B cell (primary cell): Measurements from ENCODE around the gene SHD. TPM values are rescaled to one million over a fixed set of nuclear protein-coding genes. Genes with fewer than 3 reads are reported as not detected.

Experiments used
- ATAC-seq: fragments of 200-7000 bp; cut with Tn5 transposase; one replicate; pipeline ENCODE4 v1.10.0; 2021; ENCODE audit warnings: low read depth, mild to moderate bottlenecking, moderate number of reproducible peaks, moderate library complexity
- CTCF ChIA-PET: fragments of 350-600 bp; sonication (Branson Sonifier 250); formaldehyde crosslinking; loops from one replicate; lab custom pipeline; 2021; ENCODE audit warnings: antibody characterized with exemption, inconsistent platforms; lab: Charles Lee
- POLR2A ChIA-PET: fragments of 350-600 bp; sonication (Branson Sonifier 250); formaldehyde crosslinking; loops from one replicate; lab custom pipeline; 2021; ENCODE audit warnings: antibody characterized with exemption; lab: Charles Lee
- DNase-seq: peaks from one replicate; pipeline ENCODE4 v3.0.0; 2013
- H2AFZ ChIP-seq: 2 replicates; pipeline ENCODE4 v1.6.1; 2012; ENCODE audit warnings: mild to moderate bottlenecking, low read depth, low read length; ENCODE audit not compliant: insufficient read depth, poor library complexity, severe bottlenecking
- H3K27ac ChIP-seq, 2 donors: 1 replicate in 1 of 2; 2 replicates in 1 of 2; pipeline ENCODE4 v1.5.1; 2012 to 2013; ENCODE audit warnings: low read length in 2 of 2, mild to moderate bottlenecking in 2 of 2, moderate library complexity in 1 of 2
- H3K27me3 ChIP-seq, 4 experiments: fragments of 200-600 bp in 1 of 4; sonication (generic) in 1 of 4; replicated peaks in 1 of 4; 1 replicate in 2 of 4; 2 replicates in 2 of 4; pipeline versions ENCODE4 v1.6.1 to v1.7.0; 2013 to 2016; ENCODE audit warnings: low read length in 3 of 4, mild to moderate bottlenecking in 2 of 4, mixed read lengths in 1 of 4, moderate library complexity in 1 of 4; ENCODE audit not compliant: insufficient read depth in 4 of 4, control insufficient read depth in 3 of 4; ENCODE audit errors: control extremely low read depth in 1 of 4
- H3K36me3 ChIP-seq, 2 experiments: replicated peaks in 1 of 2; 1 replicate in 1 of 2; 2 replicates in 1 of 2; pipeline versions ENCODE4 v1.6.1 to v1.7.1; 2013; ENCODE audit warnings: low read length in 1 of 2; ENCODE audit not compliant: insufficient read depth in 2 of 2, control insufficient read depth in 1 of 2; ENCODE audit errors: control extremely low read depth in 1 of 2, extremely low read depth in 1 of 2
- H3K4me1 ChIP-seq, 2 donors: fragments of 200-600 bp in 1 of 2; sonication (generic) in 1 of 2; 1 replicate in 1 of 2; 2 replicates in 1 of 2; pipeline versions ENCODE4 v1.5.1 to v1.6.1; 2013 to 2017; ENCODE audit warnings: low read length in 2 of 2; ENCODE audit not compliant: control insufficient read depth in 2 of 2, insufficient read depth in 2 of 2
- H3K4me2 ChIP-seq: replicated peaks from 2 replicates; pipeline ENCODE3; 2012; ENCODE audit warnings: mild to moderate bottlenecking, low read depth, low read length; ENCODE audit not compliant: poor library complexity, severe bottlenecking
- H3K4me3 ChIP-seq, 5 experiments: fragments of 200-600 bp in 1 of 5; sonication (generic) in 1 of 5; 1 replicate in 3 of 5; 2 replicates in 2 of 5; pipeline versions ENCODE4 v1.5.1 to v1.7.0; 2011 to 2016; ENCODE audit warnings: low read length in 4 of 5, mild to moderate bottlenecking in 4 of 5, low read depth in 2 of 5, control low read depth in 1 of 5, moderate library complexity in 1 of 5; ENCODE audit not compliant: insufficient read depth in 1 of 5; ENCODE audit errors: control extremely low read depth in 1 of 5, extremely low read depth in 1 of 5
- H3K79me2 ChIP-seq: fragments of 200-600 bp; sonication (generic); one replicate; pipeline ENCODE4 v1.6.0; 2016; ENCODE audit warnings: low read length; ENCODE audit not compliant: control insufficient read depth, insufficient read depth
- H3K9ac ChIP-seq: fragments of 200-600 bp; sonication (generic); 2 replicates; pipeline ENCODE4 v1.6.1; 2017; ENCODE audit warnings: mild to moderate bottlenecking, low read length, moderate library complexity
- H3K9me3 ChIP-seq, 3 donors: one replicate each; pipeline versions ENCODE4 v1.6.1 to v1.7.1; 2013; ENCODE audit warnings: low read length in 2 of 3; ENCODE audit not compliant: control insufficient read depth in 2 of 3, insufficient read depth in 1 of 3; ENCODE audit errors: control extremely low read depth in 1 of 3
- H4K20me1 ChIP-seq: 2 replicates; pipeline ENCODE4 v1.6.0; 2012; ENCODE audit warnings: mild to moderate bottlenecking, low read length; ENCODE audit not compliant: insufficient read depth, control insufficient read depth, poor library complexity, severe bottlenecking
- H3K27ac Mint-ChIP-seq: one replicate; pipeline ENCODE4 v1.8.0; 2021; ENCODE audit warnings: mixed read lengths
- H3K27me3 Mint-ChIP-seq: one replicate; pipeline ENCODE4 v1.8.0; 2021; ENCODE audit warnings: mixed read lengths
- H3K4me1 Mint-ChIP-seq: one replicate; pipeline ENCODE4 v1.8.0; 2021; ENCODE audit warnings: mixed read lengths
- H3K4me3 Mint-ChIP-seq: one replicate; pipeline ENCODE4 v1.8.0; 2021; ENCODE audit warnings: mixed read lengths
- H3K9me3 Mint-ChIP-seq: one replicate; pipeline ENCODE4 v1.8.0; 2022; ENCODE audit warnings: mixed read lengths; ENCODE audit not compliant: insufficient read depth
- CTCF ChIP-seq: fragments of 200-600 bp; IDR thresholded peaks from one replicate; pipeline ENCODE4 v1.8.0; 2022; ENCODE audit warnings: antibody characterized with exemption, mild to moderate bottlenecking
- EZH2 ChIP-seq: IDR thresholded peaks from 2 replicates; pipeline ENCODE4 v1.6.1; 2012; ENCODE audit warnings: borderline replicate concordance, low read depth, mild to moderate bottlenecking, moderate library complexity, low read length; ENCODE audit not compliant: insufficient read depth, poor library complexity, severe bottlenecking
- WGBS: methylation state at CpG from one replicate; pipeline ENCODE4 v1.1.5; 2013; ENCODE audit warnings: missing lambda C conversion rate; ENCODE audit not compliant: insufficient coverage; 5-methylcytosine and 5-hydroxymethylcytosine counted together
- intact Hi-C: fragments of 100-400 bp; cut with micrococcal nuclease; formaldehyde crosslinking; loops from one replicate; pipeline ENCODE4 v1.10.0; 2022
- polyA plus RNA-seq: library from polyadenylated mRNA; depleted of rRNA; stranded (reverse); fragments of >200 nt; gene quantifications from 2 replicates; pipeline ENCODE4 v1.2.3, GENCODE V29; 2012
- total RNA-seq, 2 donors: library from RNA; stranded (reverse); fragments of 120-200 nt in 1 of 2; gene quantifications; 1 replicate in 1 of 2; 2 replicates in 1 of 2; pipeline versions ENCODE4 v1.2.3 to v1.2.4, GENCODE V29; 2013 to 2022

SHD gene
- total and polyA plus RNA-seq, 2 donors (not counting 1 experiment from before 2014, with no cell fraction given) = 0.17 TPM; not detected in 1

GRCh38 chr19:4297901-4298809 lies 19.1 kb downstream of the SHD start:
- no peak overlapping the region for H3K27ac ChIP-seq
- ChIA-PET CTCF (no interaction called here), POLR2A (no interaction called here)
- TF ChIP-seq EZH2 (no peak), CTCF (no peak)
- ATAC-seq = no peak
- H3K79me2 ChIP-seq = no peaks in the 10 kb centered on the region
- no peak overlapping the region for H3K4me2 ChIP-seq
- 88% methylated on average over 20 of the region's 27 CpGs for WGBS
- H3K36me3 ChIP-seq = no peaks in the 10 kb centered on the region
- H2AFZ ChIP-seq = no peak overlapping the region
- peaks cover 0 to 11% (median 0%) of the 10 kb centered on the region in 4 experiments for H3K27me3 ChIP-seq
- H4K20me1 ChIP-seq = no peaks in the 10 kb centered on the region
- DNase-seq = no peak
- H3K27me3 Mint-ChIP-seq = peaks cover 11% of the 10 kb centered on the region
- H3K27ac Mint-ChIP-seq = no peak overlapping the region
- no peaks in the 10 kb centered on the region for H3K4me1 ChIP-seq
- no peaks in the 10 kb centered on the region for H3K9me3 Mint-ChIP-seq
- no peak overlapping the region for H3K4me3 ChIP-seq
- H3K9me3 ChIP-seq = no peaks in the 10 kb centered on the region
- H3K9ac ChIP-seq = no peak overlapping the region
- H3K4me3 Mint-ChIP-seq = no peak overlapping the region
- intact Hi-C loops = no loop called here
- no peaks in the 10 kb centered on the region for H3K4me1 Mint-ChIP-seq

GRCh38 chr19:4298810-4299550 lies 19.9 kb downstream of the SHD start:
- WGBS = 93% methylated on average over 5 of the region's 8 CpGs
- ATAC-seq = no peak
- Histone ChIP-seq H3K79me2 (no peaks in the 10 kb centered on the region), H2AFZ (no peak overlapping the region), H3K4me1 (no peaks in the 10 kb centered on the region), H3K4me3 (no peak overlapping the region), H3K9me3 (no peaks in the 10 kb centered on the region), H4K20me1 (no peaks in the 10 kb centered on the region), H3K27ac (no peak overlapping the region), H3K27me3 (peaks cover 0 to 12% (median 0%) of the 10 kb centered on the region in 4 experiments), H3K9ac (no peak overlapping the region), H3K36me3 (no peaks in the 10 kb centered on the region), H3K4me2 (no peak overlapping the region)
- TF ChIP-seq EZH2 = no peak
- TF ChIP-seq CTCF = no peak
- H3K27ac Mint-ChIP-seq = no peak overlapping the region
- CTCF ChIA-PET = no interaction called here
- H3K27me3 Mint-ChIP-seq = peaks cover 11% of the 10 kb centered on the region
- no peak for DNase-seq
- no peaks in the 10 kb centered on the region for H3K9me3 Mint-ChIP-seq
- no peak overlapping the region for H3K4me3 Mint-ChIP-seq
- intact Hi-C loops = no loop called here
- H3K4me1 Mint-ChIP-seq = peaks cover under 1% of the 10 kb centered on the region
- POLR2A ChIA-PET = no interaction called here
